Thymus (tissue), 11 donors: ENCODE results near the gene CCDC167. TPM values are rescaled to one million over a fixed set of nuclear protein-coding genes. Genes with fewer than 3 reads are reported as not detected.

Experiments
- DNase-seq, 9 donors: peaks; one replicate each; pipeline ENCODE4 v3.0.0-alpha.2; 2013; ENCODE audit warnings: low spot score in 9 of 9, low read depth in 6 of 9, missing footprints in 1 of 9
- H3K27ac ChIP-seq, 2 donors: one replicate each; pipeline ENCODE4 v1.5.1; 2013; ENCODE audit warnings: control low read depth in 1 of 2, low read depth in 1 of 2, low read length in 1 of 2, mild to moderate bottlenecking in 1 of 2, moderate library complexity in 1 of 2
- H3K27me3 ChIP-seq, 2 donors: one replicate each; pipeline ENCODE4 v1.5.1; 2013; ENCODE audit warnings: low read length in 1 of 2; ENCODE audit not compliant: control insufficient read depth in 2 of 2, insufficient read depth in 1 of 2
- H3K36me3 ChIP-seq, 2 donors: one replicate each; pipeline ENCODE4 v1.5.1; 2013; ENCODE audit warnings: low read length in 1 of 2, mild to moderate bottlenecking in 1 of 2, moderate library complexity in 1 of 2; ENCODE audit not compliant: control insufficient read depth in 2 of 2, insufficient read depth in 2 of 2
- H3K4me1 ChIP-seq, 2 donors: one replicate each; pipeline ENCODE4 v1.5.1; 2013; ENCODE audit warnings: low read length in 2 of 2; ENCODE audit not compliant: control insufficient read depth in 2 of 2, insufficient read depth in 2 of 2
- H3K4me3 ChIP-seq, 2 donors: one replicate each; pipeline ENCODE4 v1.5.1; 2013; ENCODE audit warnings: low read length in 2 of 2, control low read depth in 1 of 2, mild to moderate bottlenecking in 1 of 2
- H3K9me3 ChIP-seq, 2 donors: one replicate each; pipeline ENCODE4 v1.5.1; 2013; ENCODE audit warnings: low read length in 1 of 2, mild to moderate bottlenecking in 1 of 2; ENCODE audit not compliant: control insufficient read depth in 2 of 2, insufficient read depth in 1 of 2
- WGBS: extraction: QIAGEN DNeasy Blood & Tissue Kit; methylation state at CpG from one replicate; pipeline ENCODE4 v1.1.7; 2013; 5-methylcytosine and 5-hydroxymethylcytosine counted together
- polyA plus RNA-seq: library from polyadenylated mRNA; stranded (reverse); fragments of 200-250 nt; gene quantifications from one replicate; pipeline ENCODE4 v1.2.3, GENCODE V29; 2013
- total RNA-seq: library from RNA; stranded (reverse); fragments of 120-200 nt; gene quantifications from one replicate; pipeline ENCODE4 v1.2.4, GENCODE V29; 2013
- donor health status: healthy.

The CCDC167 gene
- total and polyA plus RNA-seq, 2 donors, result 54.9 to 122 TPM

DNA sequence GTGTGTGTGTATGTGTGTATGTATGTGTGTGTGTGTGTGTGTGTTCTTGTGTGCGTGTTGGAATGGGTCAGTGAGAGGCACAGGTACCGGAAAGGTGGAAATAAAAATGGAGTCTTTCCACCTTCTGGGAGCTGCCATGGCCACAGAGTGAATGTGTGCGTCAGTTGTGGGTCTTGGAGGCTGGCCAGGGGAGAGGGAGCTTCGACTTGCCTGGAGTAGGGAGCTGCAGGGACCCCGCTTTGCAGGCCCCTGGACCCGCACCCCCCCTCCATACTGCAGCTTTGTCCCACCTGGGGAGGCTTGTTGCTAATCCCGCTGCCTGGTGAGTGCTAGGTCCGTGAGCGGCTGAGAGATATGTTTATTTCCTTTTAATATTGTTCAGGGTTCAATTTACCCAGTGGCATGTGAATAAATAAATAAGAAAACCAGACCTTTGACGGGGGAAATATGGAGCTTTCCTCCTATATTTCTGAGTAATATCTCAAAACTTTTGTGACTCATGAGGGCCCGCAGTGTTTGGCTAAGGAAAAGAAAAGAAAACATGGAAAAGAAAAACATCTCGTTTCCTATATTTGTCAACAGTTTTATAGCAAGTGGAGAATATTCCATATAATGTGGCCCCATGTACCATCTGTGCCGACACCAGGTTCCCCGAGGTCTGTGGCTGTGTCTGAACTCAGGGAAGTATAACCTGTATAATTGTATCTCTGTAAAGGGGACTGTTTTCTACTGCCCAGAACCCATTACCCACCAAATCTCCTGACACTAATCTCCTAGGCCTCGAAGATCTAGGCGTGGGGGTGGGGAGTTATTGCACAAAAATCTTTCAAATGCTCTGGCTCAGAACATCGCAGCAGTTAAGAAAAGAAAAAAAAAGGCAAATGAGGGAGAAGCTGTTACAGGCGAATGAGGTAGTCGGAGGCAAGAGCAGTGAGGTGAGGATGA, 24.6 kb upstream of the CCDC167 start:
- DNase-seq, result no peak
- 93% methylated on average over 19 of the region's 19 CpGs for WGBS
- Histone ChIP-seq H3K4me1 (peaks cover 10 to 34% of the 10 kb centered on the region in 2 donors), H3K4me3 (no peak overlapping the region), H3K9me3 (peaks cover 0 to 2% of the 10 kb centered on the region in 2 donors), H3K27me3 (peaks cover 2 to 7% of the 10 kb centered on the region in 2 donors), H3K27ac (no peak overlapping the region), H3K36me3 (no peaks in the 10 kb centered on the region)

DNA sequence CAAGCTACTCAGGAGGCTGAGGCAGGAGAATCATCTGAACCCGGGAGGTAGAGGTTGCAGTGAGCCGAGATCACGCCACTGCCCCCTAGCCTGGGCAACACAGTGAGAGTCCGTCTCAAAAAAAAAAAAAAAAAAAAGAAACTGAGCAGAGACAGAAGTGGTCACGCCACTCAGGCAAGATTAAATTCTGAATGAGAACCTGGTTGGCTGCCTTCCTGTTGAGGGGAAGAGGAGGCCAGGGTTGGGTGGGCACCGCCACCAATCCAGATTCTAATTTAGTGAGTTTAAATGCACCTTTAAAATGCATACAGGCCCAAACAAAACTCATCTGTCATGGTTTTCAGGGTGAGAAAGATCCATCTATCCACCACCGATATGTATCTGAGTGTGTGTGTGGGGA, 23.7 kb upstream of the CCDC167 start:
- DNase-seq, result no peak

GRCh38 chr6:37522836-37523235, 23.1 kb upstream of the CCDC167 start:
- DNase-seq, result no peak
- 95% methylated on average over 3 of the region's 3 CpGs for WGBS
- Histone ChIP-seq H3K4me3 (no peak overlapping the region), H3K36me3 (no peaks in the 10 kb centered on the region), H3K9me3 (peaks cover 0 to 3% of the 10 kb centered on the region in 2 donors), H3K27ac (no peak overlapping the region), H3K27me3 (peaks cover 2 to 5% of the 10 kb centered on the region in 2 donors), H3K4me1 (peaks cover 21 to 41% of the 10 kb centered on the region in 2 donors)

More for the DNA sequence above, 23.7 kb upstream of the CCDC167 start:
- WGBS, result 87% methylated on average over 7 of the region's 7 CpGs
- H3K36me3 ChIP-seq, result no peaks in the 10 kb centered on the region
- H3K27ac ChIP-seq, result no peak overlapping the region
- peaks cover 2 to 7% of the 10 kb centered on the region in 2 donors for H3K27me3 ChIP-seq
- no peak overlapping the region for H3K4me3 ChIP-seq
- peaks cover 0 to 3% of the 10 kb centered on the region in 2 donors for H3K9me3 ChIP-seq
- H3K4me1 ChIP-seq, result peaks cover 15 to 36% of the 10 kb centered on the region in 2 donors

- peaks cover 2 to 5% of the 10 kb centered on the region in 2 donors for H3K27me3 ChIP-seq
- WGBS, result 80% methylated on average over 4 of the region's 4 CpGs
Observed at GRCh38 chr6:37521674-37522073, 22.0 kb upstream of the CCDC167 start.

GRCh38 chr6:37520926-37521325, 21.2 kb upstream of the CCDC167 start:
- no peaks in the 10 kb centered on the region for H3K36me3 ChIP-seq
- H3K9me3 ChIP-seq, result peaks cover 0 to 3% of the 10 kb centered on the region in 2 donors
- H3K27ac ChIP-seq, result no peak overlapping the region
- H3K27me3 ChIP-seq, result peaks cover 2 to 5% of the 10 kb centered on the region in 2 donors
- H3K4me1 ChIP-seq, result peaks cover 37 to 57% of the 10 kb centered on the region in 2 donors
- DNase-seq, result no peak
- no peak overlapping the region for H3K4me3 ChIP-seq
- 28% methylated on average over 6 of the region's 6 CpGs for WGBS

More at GRCh38 chr6:37521674-37522073, 22.0 kb upstream of the CCDC167 start:
- H3K9me3 ChIP-seq, result peaks cover 0 to 3% of the 10 kb centered on the region in 2 donors
- H3K27ac ChIP-seq, result no peak overlapping the region
- no peaks in the 10 kb centered on the region for H3K36me3 ChIP-seq
- H3K4me3 ChIP-seq, result no peak overlapping the region
- peaks cover 29 to 52% of the 10 kb centered on the region in 2 donors for H3K4me1 ChIP-seq
- no peak for DNase-seq

DNA sequence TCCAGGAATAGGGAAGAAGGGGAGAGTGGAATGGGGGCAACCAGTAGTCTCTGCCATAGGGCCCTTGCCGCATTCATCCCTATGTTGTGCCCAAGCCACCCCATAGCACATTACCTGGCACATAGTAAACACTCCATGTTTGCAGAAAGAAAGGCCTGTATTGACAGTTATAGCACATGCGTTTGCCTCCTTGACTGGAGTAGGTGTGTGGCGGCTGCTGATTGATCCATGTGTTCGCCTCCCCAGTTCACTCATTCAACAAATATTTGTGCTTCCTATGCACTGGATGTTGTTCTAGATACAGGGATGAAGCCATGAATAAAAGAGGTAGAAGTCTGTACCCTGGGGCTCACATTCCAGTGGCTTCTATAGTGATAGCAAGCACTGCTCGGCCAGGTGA, 19.8 kb upstream of the CCDC167 start:
- H3K4me3 ChIP-seq, result no peak overlapping the region
- DNase-seq, result no peak
- H3K36me3 ChIP-seq, result no peaks in the 10 kb centered on the region
- H3K27ac ChIP-seq, result no peak overlapping the region
- peaks cover 0 to 2% of the 10 kb centered on the region in 2 donors for H3K27me3 ChIP-seq
- WGBS, result 99% methylated on average over 5 of the region's 5 CpGs
- peaks cover 0 to 3% of the 10 kb centered on the region in 2 donors for H3K9me3 ChIP-seq
- H3K4me1 ChIP-seq, result peaks cover 51 to 68% of the 10 kb centered on the region in 2 donors

GRCh38 chr6:37518116-37518515, 18.4 kb upstream of the CCDC167 start:
- Histone ChIP-seq H3K27ac (peak overlapping the region; percentile 37 to 92), H3K27me3 (peaks cover under 1 to 2% of the 10 kb centered on the region in 2 donors), H3K4me1 (peaks cover 65 to 81% of the 10 kb centered on the region in 2 donors), H3K36me3 (no peaks in the 10 kb centered on the region), H3K9me3 (peaks cover 0 to 3% of the 10 kb centered on the region in 2 donors), H3K4me3 (peak overlapping the region; percentile 39 to 43)
- DNase-seq, result no peak
- 96% methylated on average over 6 of the region's 6 CpGs for WGBS

DNA sequence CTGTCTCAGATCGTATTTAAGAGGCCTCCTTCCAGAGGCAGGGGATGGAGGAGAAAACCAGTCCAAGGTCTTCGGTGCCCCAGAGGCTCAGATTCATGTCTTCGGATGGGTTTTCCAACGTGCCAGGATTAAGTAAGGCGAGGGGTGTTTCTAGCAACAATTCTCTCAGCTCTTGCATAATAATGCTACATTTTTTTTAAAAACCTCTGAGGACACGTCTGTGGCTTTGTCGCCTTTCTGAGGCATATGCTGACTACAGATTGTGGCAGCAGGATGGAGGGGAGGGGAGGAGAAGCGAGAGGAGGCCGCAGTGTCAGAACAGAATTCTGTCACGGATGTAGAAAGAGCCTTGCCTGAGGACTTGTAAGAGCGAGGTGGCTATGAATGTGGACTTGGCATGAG, 17.7 kb upstream of the CCDC167 start:
- Histone ChIP-seq H3K27me3 (peaks cover 0 to 7% of the 10 kb centered on the region in 2 donors), H3K27ac (peak overlapping the region; percentile 92 to 95), H3K36me3 (no peaks in the 10 kb centered on the region), H3K4me1 (peaks cover 72 to 88% of the 10 kb centered on the region in 2 donors), H3K4me3 (peak overlapping the region; percentile 39 to 43), H3K9me3 (peaks cover 0 to 3% of the 10 kb centered on the region in 2 donors)
- 8% methylated on average over 11 of the region's 11 CpGs for WGBS
- peak in 4 of 9 donors; percentile 68 to 90 (median 73) for DNase-seq

- Histone ChIP-seq H3K27ac (peak overlapping the region; percentile 92 to 95), H3K27me3 (peaks cover 0 to 12% of the 10 kb centered on the region in 2 donors), H3K9me3 (peaks cover 0 to 3% of the 10 kb centered on the region in 2 donors), H3K4me1 (peaks cover 73 to 93% of the 10 kb centered on the region in 2 donors), H3K4me3 (peak overlapping the region; percentile 39 to 43), H3K36me3 (no peaks in the 10 kb centered on the region)
- WGBS, result 74% methylated on average over 16 of the region's 16 CpGs
- DNase-seq, result no peak
Observed at GRCh38 chr6:37516920-37517405, 17.3 kb upstream of the CCDC167 start.
